GM20000 (cell line): ENCODE results near the gene DSTN.

ENCODE experiments used
- DNase-seq: peaks from one replicate; pipeline ENCODE4 v3.0.0; 2012; ENCODE audit warnings: low spot score
- TF ChIP-seq, protein P1 (sequence below): IDR thresholded peaks from 2 replicates; pipeline ENCODE4 v1.5.1; 2012; ENCODE audit warnings: mild to moderate bottlenecking, control low read depth; ENCODE audit errors: extremely low read depth, missing control alignments

DSTN gene

DNA sequence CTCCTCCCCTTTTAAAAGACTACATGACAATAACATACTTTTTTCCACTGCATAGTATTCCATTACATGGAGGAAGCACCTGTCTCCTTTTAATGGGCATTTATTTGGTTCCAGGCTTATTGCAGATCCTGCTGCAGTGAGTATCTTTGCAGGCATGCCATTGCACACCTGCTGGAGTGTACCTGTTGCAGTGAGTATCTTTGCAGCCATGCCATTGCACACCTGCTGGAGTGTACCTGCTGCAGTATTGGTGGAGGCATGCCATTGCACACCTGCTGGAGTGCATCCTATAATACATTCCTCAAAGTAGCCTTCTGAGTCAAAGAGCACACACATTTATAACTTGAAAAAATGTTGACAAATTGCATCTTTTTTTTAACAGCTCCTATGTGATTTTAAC lies 40.3 kb upstream of the DSTN start:
- no peak for DNase-seq
- TF ChIP-seq, protein P1, sequence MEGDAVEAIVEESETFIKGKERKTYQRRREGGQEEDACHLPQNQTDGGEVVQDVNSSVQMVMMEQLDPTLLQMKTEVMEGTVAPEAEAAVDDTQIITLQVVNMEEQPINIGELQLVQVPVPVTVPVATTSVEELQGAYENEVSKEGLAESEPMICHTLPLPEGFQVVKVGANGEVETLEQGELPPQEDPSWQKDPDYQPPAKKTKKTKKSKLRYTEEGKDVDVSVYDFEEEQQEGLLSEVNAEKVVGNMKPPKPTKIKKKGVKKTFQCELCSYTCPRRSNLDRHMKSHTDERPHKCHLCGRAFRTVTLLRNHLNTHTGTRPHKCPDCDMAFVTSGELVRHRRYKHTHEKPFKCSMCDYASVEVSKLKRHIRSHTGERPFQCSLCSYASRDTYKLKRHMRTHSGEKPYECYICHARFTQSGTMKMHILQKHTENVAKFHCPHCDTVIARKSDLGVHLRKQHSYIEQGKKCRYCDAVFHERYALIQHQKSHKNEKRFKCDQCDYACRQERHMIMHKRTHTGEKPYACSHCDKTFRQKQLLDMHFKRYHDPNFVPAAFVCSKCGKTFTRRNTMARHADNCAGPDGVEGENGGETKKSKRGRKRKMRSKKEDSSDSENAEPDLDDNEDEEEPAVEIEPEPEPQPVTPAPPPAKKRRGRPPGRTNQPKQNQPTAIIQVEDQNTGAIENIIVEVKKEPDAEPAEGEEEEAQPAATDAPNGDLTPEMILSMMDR = no peak

GRCh38 chr20:17530153-17530552 lies 39.7 kb upstream of the DSTN start:
- TF ChIP-seq, protein P1 = no peak
- DNase-seq = no peak

DNA sequence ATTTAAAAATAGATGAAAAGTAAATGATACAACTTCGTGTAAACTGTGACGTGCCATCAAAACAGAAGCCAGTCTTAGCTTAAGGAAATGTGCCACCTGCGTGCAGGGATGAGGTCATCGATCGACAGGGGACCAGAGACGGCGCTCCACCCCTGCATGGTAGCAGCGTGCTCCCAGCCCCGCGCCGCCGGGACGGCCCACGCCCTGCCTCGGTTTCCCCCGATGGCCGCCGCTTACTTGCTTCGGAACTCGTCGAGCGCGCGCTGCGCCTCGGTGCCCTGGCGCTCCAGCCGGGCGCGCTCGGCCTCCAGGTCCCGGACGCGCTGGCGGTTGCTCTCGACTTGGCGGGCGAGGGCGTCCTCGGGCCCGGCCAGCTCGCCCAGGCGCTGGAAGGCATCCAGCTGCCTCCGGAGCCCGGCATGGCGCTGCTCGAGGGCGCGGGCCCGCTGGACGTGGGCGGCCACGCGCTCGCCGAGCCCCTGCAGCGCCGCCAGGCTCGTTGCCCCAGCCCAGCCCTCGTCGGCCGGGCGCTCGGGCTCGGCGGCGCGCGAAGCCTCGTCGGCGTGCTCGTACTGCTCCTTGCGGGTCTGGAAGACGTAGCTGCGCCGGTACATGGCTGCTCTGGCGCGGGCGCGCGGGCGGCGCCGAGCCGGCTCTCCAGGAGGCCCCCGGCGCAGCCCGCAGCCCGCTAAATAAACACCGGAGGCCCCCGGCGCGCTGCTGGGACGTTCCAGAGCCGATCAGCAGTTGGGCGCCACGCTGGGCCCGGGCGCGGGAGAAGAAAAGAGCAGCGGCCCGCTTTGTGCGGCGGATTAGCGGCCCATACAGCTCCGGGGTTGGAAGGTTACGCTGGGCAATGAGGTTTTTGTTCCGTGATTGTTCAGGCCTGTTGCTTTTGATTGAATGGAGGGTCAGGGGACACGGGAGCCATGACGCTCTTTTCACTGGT lies 38.9 kb upstream of the DSTN start, which contains the start of gene BFSP1:
Gene BFSP1, minus strand, starts transcription at position 664 of the 949 bp plus-strand sequence. Its CDS starts 50 bp downstream, at position 614.
- peak; percentile 60 for DNase-seq
- TF ChIP-seq, protein P1 = no peak

DNA sequence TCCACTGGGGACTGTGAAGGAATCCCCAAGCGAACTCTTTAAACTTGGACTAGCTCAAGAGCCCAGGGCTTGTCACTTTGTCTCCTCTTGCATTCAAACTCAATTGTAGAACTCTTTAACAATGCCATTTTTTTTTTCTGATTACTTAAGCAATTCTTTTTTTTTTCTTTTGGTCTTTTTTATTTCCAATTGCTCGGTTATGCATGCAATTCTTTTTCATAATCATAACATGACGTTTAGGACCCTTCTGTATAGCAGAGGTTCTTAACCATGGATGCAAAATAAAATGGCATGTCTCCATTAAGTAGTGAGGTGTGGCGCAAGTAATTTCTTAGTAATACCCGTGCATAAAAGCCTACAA lies 38.2 kb upstream of the DSTN start:
- TF ChIP-seq, protein P1 = no peak
- no peak for DNase-seq

DNA sequence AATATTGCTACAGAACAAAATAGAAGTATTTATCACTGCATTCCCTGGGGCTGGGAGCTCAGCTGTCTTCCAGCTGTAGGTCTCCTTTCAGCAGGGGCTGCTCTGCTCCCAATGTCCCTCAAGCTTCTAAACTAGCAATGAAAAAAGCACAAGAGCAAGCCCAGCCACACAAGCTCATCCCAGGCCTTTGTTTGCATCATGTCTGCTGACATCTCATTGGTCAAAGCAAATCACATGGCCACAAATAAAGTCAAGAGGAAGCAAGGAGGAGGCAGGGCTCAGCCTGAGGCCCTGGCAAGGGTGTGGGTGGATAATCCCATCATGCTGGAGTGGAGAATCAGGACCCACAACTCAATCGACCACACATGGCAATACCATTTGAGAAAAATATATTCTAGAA lies 36.5 kb upstream of the DSTN start:
- TF ChIP-seq, protein P1 = no peak
- DNase-seq = peak; percentile 45

DNA sequence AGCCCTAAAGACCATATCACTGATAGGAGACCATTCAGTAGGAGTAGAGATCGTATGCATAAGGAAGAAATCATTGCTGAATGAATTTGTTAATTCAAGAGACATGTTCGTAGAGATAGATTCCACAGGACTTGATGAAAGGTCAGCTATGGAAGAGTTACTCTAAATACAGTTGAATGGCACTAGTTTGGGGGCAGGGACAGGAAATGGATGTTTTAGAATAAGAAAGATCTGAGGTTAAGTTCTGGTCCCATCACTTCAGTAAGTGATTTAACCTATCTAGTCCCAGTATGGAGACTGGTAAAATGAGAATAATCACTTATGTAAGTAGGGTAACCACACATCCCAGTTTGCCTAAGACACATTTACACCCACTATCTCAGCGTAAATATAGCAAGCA lies 35.8 kb upstream of the DSTN start:
- TF ChIP-seq, protein P1 = no peak
- no peak for DNase-seq

DNA sequence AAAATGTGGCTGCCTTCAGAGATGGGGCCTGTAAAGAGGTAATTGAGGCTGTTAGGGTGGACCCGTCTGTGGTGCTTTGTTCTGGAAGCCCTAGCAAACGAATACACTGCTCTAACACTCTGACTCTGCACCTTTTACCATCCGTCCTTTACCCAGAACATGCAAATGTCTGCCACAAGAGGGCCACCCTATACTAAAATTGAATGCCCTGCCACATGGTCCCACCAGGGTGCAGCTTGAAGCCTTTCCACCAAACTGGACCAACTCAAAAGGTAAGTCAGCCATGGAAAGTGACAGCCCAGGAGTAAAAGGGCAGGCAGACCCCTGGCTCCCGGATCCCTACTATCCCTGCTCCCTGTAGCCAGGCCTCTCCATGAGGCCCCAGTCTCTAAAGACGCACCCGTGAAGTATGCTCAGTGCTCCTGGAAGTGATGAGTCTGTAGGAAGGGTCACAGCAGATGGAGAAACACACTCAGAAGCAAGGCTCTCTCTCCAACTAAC lies 32.9 kb upstream of the DSTN start:
- TF ChIP-seq, protein P1 = peak; percentile 62
- DNase-seq = peak; percentile 81
